NCI-H82 treated with DMSO at 0.1 percent for 48 hours (cell line): ENCODE data around the gene SYNDIG1L.
"Not testable (repeated sequence)": the region's sequence is repeated elsewhere in the genome, so short reads cannot be mapped to it uniquely, and the experiment has no call there.

ENCODE experiments used
- DNase-seq: peaks from one replicate; lab custom pipeline; 2025; ENCODE audit not compliant: unreplicated experiment; lab: John Stamatoyannopoulos, UW

SYNDIG1L gene

GRCh38 chr14:74403619-74404417 is 22.2 kb downstream of the SYNDIG1L start:
- DNase-seq: no peak

GRCh38 chr14:74402401-74403251 is 23.4 kb downstream of the SYNDIG1L start:
- no peak for DNase-seq

GRCh38 chr14:74401504-74402241 is 24.3 kb downstream of the SYNDIG1L start:
- DNase-seq: no peak

GRCh38 chr14:74400919-74401503 is 25.0 kb downstream of the SYNDIG1L start:
- DNase-seq: no peak

GRCh38 chr14:74400031-74400685 is 25.9 kb downstream of the SYNDIG1L start:
- no peak for DNase-seq

GRCh38 chr14:74395094-74395493 is 30.9 kb downstream of the SYNDIG1L start:
- no peak for DNase-seq

- DNase-seq: no peak
Measured at GRCh38 chr14:74394549-74394948, 31.5 kb downstream of the SYNDIG1L start.

- no peak for DNase-seq
Measured at GRCh38 chr14:74392616-74393570, 33.1 kb downstream of the SYNDIG1L start.

- DNase-seq: no peak
Measured at GRCh38 chr14:74391479-74391878, 34.5 kb downstream of the SYNDIG1L start.

GRCh38 chr14:74390505-74390904 is 35.5 kb downstream of the SYNDIG1L start:
- not testable (repeated sequence) for DNase-seq

GRCh38 chr14:74389980-74390379 is 36.0 kb downstream of the SYNDIG1L start:
- DNase-seq: no peak

GRCh38 chr14:74382231-74382630 is 43.8 kb downstream of the SYNDIG1L start:
- DNase-seq: no peak

- not testable (repeated sequence) for DNase-seq
Measured at GRCh38 chr14:74381571-74381970, 44.4 kb downstream of the SYNDIG1L start.

- no peak for DNase-seq
Measured at GRCh38 chr14:74380845-74381244, 45.2 kb downstream of the SYNDIG1L start.

- DNase-seq: no peak
Measured at GRCh38 chr14:74380172-74380571, 45.8 kb downstream of the SYNDIG1L start.

- no peak for DNase-seq
Measured at GRCh38 chr14:74377976-74378690, 47.9 kb downstream of the SYNDIG1L start.

GRCh38 chr14:74368441-74368840 is 57.6 kb downstream of the SYNDIG1L start:
- no peak for DNase-seq

GRCh38 chr14:74368026-74368425 is 58.0 kb downstream of the SYNDIG1L start:
- DNase-seq: no peak
